Nephron (organoid): Measurements from ENCODE around the gene WDR64.

Experiments used
- H3K27ac Mint-ChIP-seq, 3 experiments: 2 replicates each; pipeline ENCODE4 v1.8.0; 2020; ENCODE audit warnings: mixed read lengths in 3 of 3, mild to moderate bottlenecking in 2 of 3, moderate library complexity in 1 of 3
- H3K27me3 Mint-ChIP-seq: 2 replicates; pipeline ENCODE4 v1.8.0; 2021; ENCODE audit warnings: low read depth, mild to moderate bottlenecking, moderate library complexity, mixed read lengths
- H3K36me3 Mint-ChIP-seq: 2 replicates; pipeline ENCODE4 v1.8.0; 2020; ENCODE audit warnings: low read depth, mixed read lengths
- H3K4me1 Mint-ChIP-seq: 2 replicates; pipeline ENCODE4 v1.8.0; 2020; ENCODE audit warnings: mixed read lengths
- H3K4me3 Mint-ChIP-seq, 3 experiments: 2 replicates each; pipeline ENCODE4 v1.8.0; 2020; ENCODE audit warnings: mild to moderate bottlenecking in 3 of 3, mixed read lengths in 3 of 3, moderate library complexity in 2 of 3
- H3K9me3 Mint-ChIP-seq: 2 replicates; pipeline ENCODE4 v1.8.0; 2020; ENCODE audit warnings: mixed read lengths
- TF ChIP-seq, protein P1 (sequence below), 3 experiments: fragments of 200-600 bp; sonication (generic); IDR thresholded peaks; one replicate each; pipeline ENCODE4 v1.5.0; 2021; ENCODE audit warnings: antibody characterized with exemption in 3 of 3; ENCODE audit not compliant: unreplicated experiment in 3 of 3

WDR64 gene

DNA sequence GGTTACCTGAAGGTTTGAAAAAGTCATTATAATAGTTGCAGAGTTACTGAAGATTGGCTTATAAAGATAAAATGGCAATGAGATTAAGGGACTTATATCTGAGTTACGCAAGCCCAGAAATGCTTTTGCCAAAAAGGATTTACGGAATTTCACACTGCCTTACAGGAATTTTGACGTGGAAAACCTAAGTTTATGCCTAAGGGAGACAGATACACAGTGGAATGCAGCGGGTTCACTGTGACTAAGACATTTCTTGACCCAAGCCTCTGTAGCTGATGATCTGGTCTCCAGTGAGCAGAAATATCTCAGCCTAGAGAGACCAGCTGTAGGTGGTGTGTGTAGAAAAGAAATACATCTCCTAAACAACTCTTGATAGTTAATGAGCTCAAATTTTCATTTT lies 185.8 kb downstream of the WDR64 start:
- Mint-ChIP-seq H3K4me3 (no peak overlapping the region), H3K27ac (no peak overlapping the region), H3K36me3 (no peaks in the 10 kb centered on the region), H3K4me1 (no peaks in the 10 kb centered on the region), H3K9me3 (no peaks in the 10 kb centered on the region), H3K27me3 (peaks cover 9% of the 10 kb centered on the region)
- TF ChIP-seq, protein P1, sequence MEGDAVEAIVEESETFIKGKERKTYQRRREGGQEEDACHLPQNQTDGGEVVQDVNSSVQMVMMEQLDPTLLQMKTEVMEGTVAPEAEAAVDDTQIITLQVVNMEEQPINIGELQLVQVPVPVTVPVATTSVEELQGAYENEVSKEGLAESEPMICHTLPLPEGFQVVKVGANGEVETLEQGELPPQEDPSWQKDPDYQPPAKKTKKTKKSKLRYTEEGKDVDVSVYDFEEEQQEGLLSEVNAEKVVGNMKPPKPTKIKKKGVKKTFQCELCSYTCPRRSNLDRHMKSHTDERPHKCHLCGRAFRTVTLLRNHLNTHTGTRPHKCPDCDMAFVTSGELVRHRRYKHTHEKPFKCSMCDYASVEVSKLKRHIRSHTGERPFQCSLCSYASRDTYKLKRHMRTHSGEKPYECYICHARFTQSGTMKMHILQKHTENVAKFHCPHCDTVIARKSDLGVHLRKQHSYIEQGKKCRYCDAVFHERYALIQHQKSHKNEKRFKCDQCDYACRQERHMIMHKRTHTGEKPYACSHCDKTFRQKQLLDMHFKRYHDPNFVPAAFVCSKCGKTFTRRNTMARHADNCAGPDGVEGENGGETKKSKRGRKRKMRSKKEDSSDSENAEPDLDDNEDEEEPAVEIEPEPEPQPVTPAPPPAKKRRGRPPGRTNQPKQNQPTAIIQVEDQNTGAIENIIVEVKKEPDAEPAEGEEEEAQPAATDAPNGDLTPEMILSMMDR (IDR thresholded peaks at IDR 0.05; ENCODE audit: unreplicated experiment in 3 of 3), result no peak

DNA sequence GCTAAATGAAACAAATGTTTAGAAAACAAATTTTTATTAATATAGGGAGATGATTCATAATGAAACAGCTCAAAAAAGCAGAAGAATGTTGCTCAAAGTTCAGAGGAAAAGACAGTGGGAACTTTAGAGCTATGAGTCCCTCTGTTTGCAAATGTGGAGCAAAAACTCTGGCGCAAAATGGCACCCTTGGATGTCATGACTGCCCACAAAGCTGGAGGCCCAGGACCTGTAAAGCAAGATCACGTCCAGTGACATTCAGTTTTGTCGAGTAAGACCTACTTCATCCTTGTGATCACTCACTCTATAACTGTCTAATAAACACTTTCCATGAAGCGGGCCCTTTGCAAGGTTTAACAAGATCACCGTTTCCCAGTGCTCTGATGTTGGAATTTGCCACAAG lies 186.8 kb downstream of the WDR64 start:
- H3K27me3 Mint-ChIP-seq, result peaks cover 9% of the 10 kb centered on the region
- no peak overlapping the region for H3K27ac Mint-ChIP-seq
- no peaks in the 10 kb centered on the region for H3K4me1 Mint-ChIP-seq
- no peak overlapping the region for H3K4me3 Mint-ChIP-seq
- no peaks in the 10 kb centered on the region for H3K9me3 Mint-ChIP-seq
- TF ChIP-seq, protein P1 (IDR thresholded peaks at IDR 0.05; ENCODE audit: unreplicated experiment in 3 of 3), result no peak
- no peaks in the 10 kb centered on the region for H3K36me3 Mint-ChIP-seq

DNA sequence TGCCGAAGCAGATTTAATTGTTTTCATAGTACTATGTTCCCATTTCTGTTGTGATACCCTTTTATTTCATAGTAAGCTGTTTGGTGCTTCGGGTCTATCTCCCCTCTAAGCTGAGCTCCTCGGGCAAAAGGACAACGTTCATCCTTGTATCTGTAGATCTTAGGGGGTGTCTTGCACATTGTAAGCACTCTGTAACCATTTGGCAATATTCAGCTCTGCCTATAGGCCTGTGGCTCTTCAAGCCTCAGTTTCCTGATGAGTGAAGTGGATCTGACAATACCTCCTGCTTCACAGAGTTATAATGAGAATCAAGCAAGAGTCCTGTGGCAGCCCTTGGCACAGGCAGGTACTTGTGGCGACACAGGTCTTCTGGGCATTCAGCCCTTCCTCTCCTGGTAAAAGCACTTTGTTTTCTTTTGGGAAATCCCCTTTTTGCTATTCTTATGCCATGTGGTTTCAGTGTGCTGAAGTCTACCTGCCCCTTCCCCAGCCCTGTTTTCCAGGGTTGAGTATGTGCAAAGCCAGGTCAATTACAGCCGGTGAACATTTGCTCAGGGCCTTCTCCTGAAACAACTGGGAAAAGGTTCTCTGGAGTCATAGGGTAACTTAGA lies 187.4 kb downstream of the WDR64 start:
- TF ChIP-seq, protein P1 (IDR thresholded peaks at IDR 0.05; ENCODE audit: unreplicated experiment in 3 of 3), result no peak
- peaks cover 9% of the 10 kb centered on the region for H3K27me3 Mint-ChIP-seq
- no peaks in the 10 kb centered on the region for H3K36me3 Mint-ChIP-seq
- H3K9me3 Mint-ChIP-seq, result no peaks in the 10 kb centered on the region
- no peak overlapping the region for H3K4me3 Mint-ChIP-seq
- no peak overlapping the region for H3K27ac Mint-ChIP-seq
- H3K4me1 Mint-ChIP-seq, result no peaks in the 10 kb centered on the region

DNA sequence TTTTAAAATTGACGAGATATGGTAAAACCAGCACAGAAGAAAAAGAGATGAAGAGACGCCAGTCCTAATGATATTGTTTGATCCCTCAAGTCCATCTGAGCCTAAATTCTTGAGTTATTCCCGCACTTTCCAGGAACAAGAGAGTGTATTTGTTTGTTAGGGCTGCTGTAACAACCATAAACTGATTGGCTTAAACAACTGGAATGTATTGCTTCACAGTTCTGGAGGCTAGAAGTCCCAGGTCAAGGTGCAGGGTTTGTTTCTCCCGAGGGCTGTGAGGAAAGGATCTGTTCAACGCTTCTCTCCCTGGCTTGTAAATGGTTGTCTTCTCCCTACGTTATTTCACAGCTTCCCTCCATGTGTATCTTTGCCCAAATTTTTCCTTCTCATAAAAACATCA lies 188.1 kb downstream of the WDR64 start:
- H3K27ac Mint-ChIP-seq, result no peak overlapping the region
- no peaks in the 10 kb centered on the region for H3K9me3 Mint-ChIP-seq
- H3K4me3 Mint-ChIP-seq, result no peak overlapping the region
- peaks cover 9% of the 10 kb centered on the region for H3K27me3 Mint-ChIP-seq
- TF ChIP-seq, protein P1 (IDR thresholded peaks at IDR 0.05; ENCODE audit: unreplicated experiment in 3 of 3), result no peak
- H3K4me1 Mint-ChIP-seq, result no peaks in the 10 kb centered on the region
- no peaks in the 10 kb centered on the region for H3K36me3 Mint-ChIP-seq

DNA sequence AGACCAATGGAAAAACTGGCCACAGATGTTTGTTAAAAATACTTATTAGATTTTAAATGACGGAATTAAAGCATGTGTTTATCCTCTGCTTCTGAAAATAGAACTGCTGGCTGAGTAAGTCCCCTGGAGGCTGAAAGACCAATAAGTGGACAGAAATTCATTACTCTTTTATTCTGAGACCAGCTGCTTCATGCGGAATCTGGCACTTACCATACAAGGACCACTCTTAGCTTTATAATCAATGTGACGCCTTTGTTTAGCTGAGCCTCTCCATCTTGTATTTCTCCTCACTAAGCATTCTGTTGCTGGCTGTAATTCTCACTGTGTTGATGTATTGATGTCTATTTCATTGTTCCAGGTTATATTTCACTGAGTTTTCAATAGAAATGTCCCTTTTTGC lies 189.6 kb downstream of the WDR64 start:
- H3K36me3 Mint-ChIP-seq, result no peaks in the 10 kb centered on the region

DNA sequence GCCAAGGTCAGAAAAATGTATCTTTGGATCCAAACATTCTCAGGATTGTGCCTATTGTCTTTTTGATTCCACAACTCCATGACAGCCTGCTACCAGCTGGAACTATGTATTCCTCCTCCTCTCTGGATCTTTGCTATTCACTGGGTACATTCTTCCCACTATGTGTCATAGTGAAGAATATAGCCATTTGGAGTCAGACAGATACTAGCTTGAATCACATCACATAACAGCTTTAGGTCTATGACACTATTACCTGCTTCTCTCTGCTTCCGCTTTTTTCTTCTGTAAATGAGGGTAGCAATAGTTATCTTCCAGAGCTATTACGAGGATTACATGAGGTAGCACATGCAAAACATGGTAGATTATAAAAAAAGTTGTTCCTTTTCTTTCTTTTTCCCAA lies 190.5 kb downstream of the WDR64 start:
- peaks cover 4% of the 10 kb centered on the region for H3K4me1 Mint-ChIP-seq
- TF ChIP-seq, protein P1 (IDR thresholded peaks at IDR 0.05; ENCODE audit: unreplicated experiment in 3 of 3), result no peak
- H3K36me3 Mint-ChIP-seq, result no peaks in the 10 kb centered on the region

More for the DNA sequence above, 189.6 kb downstream of the WDR64 start:
- Mint-ChIP-seq H3K4me1 (no peaks in the 10 kb centered on the region), H3K9me3 (no peaks in the 10 kb centered on the region), H3K27ac (no peak overlapping the region), H3K4me3 (no peak overlapping the region), H3K27me3 (peaks cover 5% of the 10 kb centered on the region)
- TF ChIP-seq, protein P1 (IDR thresholded peaks at IDR 0.05; ENCODE audit: unreplicated experiment in 3 of 3), result no peak

More for the DNA sequence above, 190.5 kb downstream of the WDR64 start:
- Mint-ChIP-seq H3K27ac (no peak overlapping the region), H3K4me3 (no peak overlapping the region), H3K9me3 (no peaks in the 10 kb centered on the region), H3K27me3 (peaks cover 5% of the 10 kb centered on the region)
